ENCODE data around the gene FAM131A. TPM values are rescaled to one million over a fixed set of nuclear protein-coding genes. Genes with fewer than 3 reads are reported as not detected.

FAM131A gene
- total RNA-seq, 1 donor from 2014 or later, result 18.6 TPM

- no peak for DNase-seq
Observed at GRCh38 chr3:184358124-184358767, 20.8 kb downstream of the FAM131A start.

GRCh38 chr3:184358921-184359350, 21.5 kb downstream of the FAM131A start:
- DNase-seq, result no peak

GRCh38 chr3:184359610-184360009, 22.2 kb downstream of the FAM131A start:
- DNase-seq, result no peak

- DNase-seq, result no peak
Observed at GRCh38 chr3:184360070-184360928, 22.9 kb downstream of the FAM131A start.

- DNase-seq, result no peak
Observed at GRCh38 chr3:184360929-184361531, 23.6 kb downstream of the FAM131A start.

GRCh38 chr3:184361532-184361931, 24.1 kb downstream of the FAM131A start, which contains the start of the genes CLCN2 and POLR2H:
TSS of gene CLCN2 (minus strand) at chr3:184361605. CDS start at chr3:184361479, 126 bp downstream.
TSS of gene POLR2H (plus strand) at chr3:184361710. CDS start at chr3:184363493, 1,783 bp downstream.
- DNase-seq, result peak; percentile 58

- DNase-seq, result peak; percentile 84
Observed at GRCh38 chr3:184361932-184362667, 24.7 kb downstream of the FAM131A start.

- DNase-seq, result peak; percentile 95
Observed at GRCh38 chr3:184362668-184363546, 25.5 kb downstream of the FAM131A start.

GRCh38 chr3:184366619-184367289, 29.4 kb downstream of the FAM131A start:
- no peak for DNase-seq

GRCh38 chr3:184368116-184368515, 30.7 kb downstream of the FAM131A start:
- no peak for DNase-seq

- no peak for DNase-seq
Observed at GRCh38 chr3:184368586-184369183, 31.3 kb downstream of the FAM131A start.

- DNase-seq, result peak; percentile 78
Observed at GRCh38 chr3:184371570-184372018, 34.2 kb downstream of the FAM131A start.

GRCh38 chr3:184372296-184372821, 35.0 kb downstream of the FAM131A start:
- DNase-seq, result no peak

- no peak for DNase-seq
Observed at GRCh38 chr3:184372911-184373310, 35.5 kb downstream of the FAM131A start.

GRCh38 chr3:184373422-184373821, 36.0 kb downstream of the FAM131A start:
- DNase-seq, result no peak

- DNase-seq, result no peak
Observed at GRCh38 chr3:184375747-184376461, 38.5 kb downstream of the FAM131A start.

- DNase-seq, result no peak
Observed at GRCh38 chr3:184377374-184377773, 40.0 kb downstream of the FAM131A start.

- no peak for DNase-seq
Observed at GRCh38 chr3:184377882-184378445, 40.6 kb downstream of the FAM131A start, which contains the start of gene THPO. TSS of gene THPO (minus strand) at chr3:184378207. CDS start at chr3:184376259, 1,948 bp downstream.

Measured in skin of body (tissue), 2 donors.